Thyroid gland (tissue), 4 donors: Measurements from ENCODE around the gene CDON. TPM values are rescaled to one million over a fixed set of nuclear protein-coding genes. Genes with fewer than 3 reads are reported as not detected.

ENCODE experiments used
- DNase-seq, 2 donors: peaks; one replicate each; pipeline ENCODE4 v3.0.0-alpha.2; 2019
- H3K27ac ChIP-seq, 3 donors: fragments of 200-600 bp; sonication (generic); 1 replicate in 2 of 3; 2 replicates in 1 of 3; pipeline ENCODE4 v1.5.1; 2016 to 2019; ENCODE audit warnings: mild to moderate bottlenecking in 1 of 3, moderate library complexity in 1 of 3
- H3K27me3 ChIP-seq: fragments of 200-600 bp; sonication (generic); one replicate; pipeline ENCODE4 v1.5.1; 2019
- H3K36me3 ChIP-seq, 2 donors: fragments of 200-600 bp; sonication (generic); one replicate each; pipeline ENCODE4 v1.5.1; 2016 to 2019
- H3K4me1 ChIP-seq, 2 donors: fragments of 200-600 bp; sonication (generic); one replicate each; pipeline ENCODE4 v1.5.1; 2017 to 2019
- H3K4me3 ChIP-seq, 3 donors: fragments of 200-600 bp; sonication (generic); replicated peaks in 1 of 3; 1 replicate in 2 of 3; 2 replicates in 1 of 3; pipeline ENCODE4 v1.5.1; 2016; ENCODE audit warnings: mild to moderate bottlenecking in 1 of 3
- H3K9me3 ChIP-seq: fragments of 200-600 bp; sonication (generic); one replicate; pipeline ENCODE4 v1.5.1; 2017
- POLR2A ChIP-seq, 2 donors: fragments of 450-650 bp; IDR thresholded peaks; one replicate each; pipeline ENCODE4 v1.6.1; 2017; ENCODE audit warnings: antibody characterized with exemption in 2 of 2, mild to moderate bottlenecking in 2 of 2, moderate library complexity in 1 of 2
- WGBS, 2 donors: methylation state at CpG; one replicate each; pipeline ENCODE4 v1.1.5; 2017; 5-methylcytosine and 5-hydroxymethylcytosine counted together
- intact Hi-C: fragments of 100-400 bp; cut with DNase I; formaldehyde crosslinking; loops from one replicate; pipeline ENCODE4 v1.15.1; 2023
- total RNA-seq, 4 donors: library from RNA; depleted of rRNA; stranded (reverse); fragments of >200 nt; gene quantifications; one replicate each; pipeline ENCODE4 v1.2.3, GENCODE V29; 2016
- TF ChIP-seq, protein P1 (sequence below), 6 experiments: fragments of 200-600 bp in 3 of 6; fragments of 450-650 bp in 3 of 6; sonication (generic) in 3 of 6; IDR thresholded peaks; one replicate each; pipeline ENCODE4 v1.5.1; 2016 to 2019; ENCODE audit warnings: antibody characterized with exemption in 6 of 6, mild to moderate bottlenecking in 2 of 6, inconsistent platforms in 1 of 6, moderate library complexity in 1 of 6

CDON gene
- total RNA-seq, 4 donors from 2014 or later, result 75.8 to 168 (median 108) TPM

GRCh38 chr11:125950696-125951651, 111.7 kb downstream of the CDON start:
- peak overlapping the region in 2 of 3 donors; percentile 24 to 53 for H3K27ac ChIP-seq
- H3K27me3 ChIP-seq, result no peaks in the 10 kb centered on the region
- DNase-seq, result peak; percentile 59 to 71
- peaks cover 0 to under 1% of the 10 kb centered on the region in 2 donors for H3K36me3 ChIP-seq
- H3K4me3 ChIP-seq, result no peak overlapping the region
- H3K9me3 ChIP-seq, result no peaks in the 10 kb centered on the region
- TF ChIP-seq, protein P1, sequence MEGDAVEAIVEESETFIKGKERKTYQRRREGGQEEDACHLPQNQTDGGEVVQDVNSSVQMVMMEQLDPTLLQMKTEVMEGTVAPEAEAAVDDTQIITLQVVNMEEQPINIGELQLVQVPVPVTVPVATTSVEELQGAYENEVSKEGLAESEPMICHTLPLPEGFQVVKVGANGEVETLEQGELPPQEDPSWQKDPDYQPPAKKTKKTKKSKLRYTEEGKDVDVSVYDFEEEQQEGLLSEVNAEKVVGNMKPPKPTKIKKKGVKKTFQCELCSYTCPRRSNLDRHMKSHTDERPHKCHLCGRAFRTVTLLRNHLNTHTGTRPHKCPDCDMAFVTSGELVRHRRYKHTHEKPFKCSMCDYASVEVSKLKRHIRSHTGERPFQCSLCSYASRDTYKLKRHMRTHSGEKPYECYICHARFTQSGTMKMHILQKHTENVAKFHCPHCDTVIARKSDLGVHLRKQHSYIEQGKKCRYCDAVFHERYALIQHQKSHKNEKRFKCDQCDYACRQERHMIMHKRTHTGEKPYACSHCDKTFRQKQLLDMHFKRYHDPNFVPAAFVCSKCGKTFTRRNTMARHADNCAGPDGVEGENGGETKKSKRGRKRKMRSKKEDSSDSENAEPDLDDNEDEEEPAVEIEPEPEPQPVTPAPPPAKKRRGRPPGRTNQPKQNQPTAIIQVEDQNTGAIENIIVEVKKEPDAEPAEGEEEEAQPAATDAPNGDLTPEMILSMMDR (IDR thresholded peaks at IDR 0.05), result no peak
- TF ChIP-seq POLR2A (IDR thresholded peaks at IDR 0.05), result no peak
- peaks cover 0 to 18% of the 10 kb centered on the region in 2 donors for H3K4me1 ChIP-seq
- intact Hi-C loops, result no loop called here
- 67 to 84% methylated on average over 13 to 15 of the region's 15 CpGs for WGBS, 2 donors

- Histone ChIP-seq H3K4me3 (no peak overlapping the region), H3K27ac (no peak overlapping the region), H3K27me3 (no peaks in the 10 kb centered on the region)
These were observed 112.5 kb downstream of the CDON start for GRCh38 chr11:125950178-125950490.

DNA sequence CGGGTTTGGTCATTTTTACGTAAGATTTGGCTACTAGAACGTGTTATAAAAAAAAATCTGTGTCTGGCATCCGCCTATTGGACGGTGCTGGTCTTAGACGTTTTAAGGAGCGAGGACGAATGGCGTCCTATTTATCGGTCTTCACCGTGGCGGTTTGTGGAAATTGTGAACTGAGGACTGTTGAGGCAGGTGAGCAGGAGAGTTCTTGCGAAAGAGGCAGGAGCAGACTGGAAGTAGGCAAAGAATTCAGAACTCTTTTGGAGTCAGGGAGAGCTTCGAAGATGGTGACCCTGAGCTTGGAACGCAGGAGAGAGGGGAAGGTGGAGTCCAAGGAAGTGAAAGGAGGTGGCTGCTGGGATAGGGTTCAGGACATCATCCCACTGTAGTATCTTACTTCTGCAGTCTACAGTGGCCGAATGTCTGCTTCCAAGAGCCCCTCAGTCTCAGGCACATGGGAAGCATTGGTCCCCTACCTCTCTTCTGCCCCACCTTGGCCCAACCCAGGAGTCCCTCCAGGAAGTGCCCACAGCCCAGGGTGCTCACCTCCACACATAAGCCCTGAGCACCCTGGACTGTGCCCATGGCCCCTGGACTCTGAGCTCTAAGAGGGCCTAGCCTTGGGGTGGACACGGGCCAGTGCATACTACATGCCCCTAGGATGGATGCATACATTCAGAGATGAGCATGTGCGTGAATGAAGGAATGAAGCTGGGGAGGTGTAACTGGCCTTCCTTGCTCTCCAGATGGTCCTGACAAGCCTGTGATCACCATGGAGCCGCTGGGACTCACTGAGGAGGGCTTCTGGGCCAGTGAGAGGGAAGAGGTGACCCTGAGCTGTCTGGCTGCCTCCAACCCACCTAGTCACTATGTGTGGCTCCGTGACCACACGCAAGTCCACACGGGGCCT, 113.1 kb downstream of the CDON start:
- intact Hi-C loops, result no loop called here
- Histone ChIP-seq H3K4me1 (peaks cover 0 to 18% of the 10 kb centered on the region in 2 donors), H3K36me3 (no peaks in the 10 kb centered on the region), H3K27ac (no peak overlapping the region), H3K4me3 (no peak overlapping the region), H3K9me3 (no peaks in the 10 kb centered on the region), H3K27me3 (no peaks in the 10 kb centered on the region)
- no peak for DNase-seq
- WGBS, 2 donors, result 90 to 91% methylated on average over 16 to 20 of the region's 22 CpGs
- no peak for TF ChIP-seq POLR2A (IDR thresholded peaks at IDR 0.05)
- TF ChIP-seq, protein P1 (IDR thresholded peaks at IDR 0.05), result no peak

More at GRCh38 chr11:125950178-125950490, 112.5 kb downstream of the CDON start:
- no peaks in the 10 kb centered on the region for H3K9me3 ChIP-seq
- TF ChIP-seq, protein P1 (IDR thresholded peaks at IDR 0.05), result no peak
- DNase-seq, result no peak
- peaks cover 0 to 18% of the 10 kb centered on the region in 2 donors for H3K4me1 ChIP-seq
- intact Hi-C loops, result no loop called here
- 90 to 93% methylated on average over 6 to 11 of the region's 11 CpGs for WGBS, 2 donors
- no peaks in the 10 kb centered on the region for H3K36me3 ChIP-seq

- Histone ChIP-seq H3K27me3 (no peaks in the 10 kb centered on the region), H3K27ac (no peak overlapping the region), H3K4me3 (no peak overlapping the region), H3K4me1 (peaks cover 0 to 18% of the 10 kb centered on the region in 2 donors), H3K36me3 (no peaks in the 10 kb centered on the region), H3K9me3 (no peaks in the 10 kb centered on the region)
- no peak for TF ChIP-seq POLR2A (IDR thresholded peaks at IDR 0.05)
- intact Hi-C loops, result no loop called here
- WGBS, 2 donors, result 74 to 83% methylated on average over 16 to 19 of the region's 23 CpGs
- DNase-seq, result no peak
These were observed 114.2 kb downstream of the CDON start for GRCh38 chr11:125948278-125949051.
